HepG2 (cell line): ENCODE results near the gene GNAI2. TPM values are rescaled to one million over a fixed set of nuclear protein-coding genes. Genes with fewer than 3 reads are reported as not detected.

ENCODE experiments used
- AKAP8 ChIP-seq: sonication (generic); formaldehyde crosslinking; IDR thresholded peaks from 2 replicates; pipeline ENCODE4 v1.5.1; 2020; ENCODE audit warnings: mild to moderate bottlenecking, missing genetic modification reagents
- DNMT3B ChIP-seq: conservative IDR thresholded peaks from 2 replicates; pipeline ENCODE4 v1.6.1; 2016; ENCODE audit warnings: missing biosample characterization, control low read depth
- GTF2F1 ChIP-seq: fragments of 150-350 bp; IDR thresholded peaks from 2 replicates; pipeline ENCODE4 v1.6.1; 2014; ENCODE audit warnings: low read length
- KDM3A ChIP-seq: IDR thresholded peaks from 2 replicates; pipeline ENCODE4 v1.6.1; 2018; ENCODE audit warnings: low read depth, missing compliant biosample characterization
- MAFK ChIP-seq, 2 experiments: IDR thresholded peaks in 1 of 2; conservative IDR thresholded peaks in 1 of 2; 2 replicates each; pipeline ENCODE4 v1.6.1; 2011; ENCODE audit warnings: improper control_type of control experiment in 2 of 2, low read length in 2 of 2
- NCOA1 ChIP-seq: sonication (generic); formaldehyde crosslinking; IDR thresholded peaks from 2 replicates; pipeline ENCODE4 v1.9.0; 2021; ENCODE audit warnings: missing genetic modification reagents
- NKX3-1 ChIP-seq: sonication (generic); formaldehyde crosslinking; IDR thresholded peaks from 2 replicates; pipeline ENCODE4 v1.5.0; 2020; ENCODE audit warnings: missing genetic modification reagents
- NR2F1 ChIP-seq, 2 experiments: fragments of 450-650 bp in 1 of 2; formaldehyde crosslinking in 1 of 2; IDR thresholded peaks; 2 replicates each; pipeline versions ENCODE4 v1.5.0 to v1.6.1; 2016 to 2020; ENCODE audit warnings: mild to moderate bottlenecking in 1 of 2, missing compliant biosample characterization in 1 of 2, missing genetic modification reagents in 1 of 2, moderate library complexity in 1 of 2
- PATZ1 ChIP-seq: sonication (generic); formaldehyde crosslinking; IDR thresholded peaks from 2 replicates; pipeline ENCODE4 v1.4.0; 2020; ENCODE audit warnings: missing genetic modification reagents
- PCBP2 ChIP-seq: fragments of 200-400 bp; formaldehyde crosslinking; optimal IDR thresholded peaks from 2 replicates; pipeline ENCODE3; 2018; ENCODE audit warnings: low read length, low read depth; ENCODE audit not compliant: poor library complexity, severe bottlenecking
- RXRA ChIP-seq: sonication (generic); formaldehyde crosslinking; IDR thresholded peaks from 2 replicates; pipeline ENCODE4 v1.5.1; 2020; ENCODE audit warnings: missing genetic modification reagents
- TEAD3 ChIP-seq: optimal IDR thresholded peaks from 2 replicates; pipeline ENCODE3; 2016; ENCODE audit warnings: borderline replicate concordance
- THAP11 ChIP-seq: IDR thresholded peaks from 2 replicates; pipeline ENCODE4 v1.6.1; 2016; ENCODE audit warnings: missing biosample characterization, missing genetic modification reagents
- ZNF160 ChIP-seq: sonication (generic); formaldehyde crosslinking; IDR thresholded peaks from 2 replicates; pipeline ENCODE4 v1.8.0; 2022; ENCODE audit warnings: mild to moderate bottlenecking, inconsistent platforms, missing genetic modification reagents
- ZNF317 ChIP-seq: sonication (generic); formaldehyde crosslinking; IDR thresholded peaks from 2 replicates; pipeline ENCODE4 v1.5.0; 2020; ENCODE audit warnings: mild to moderate bottlenecking, missing genetic modification reagents
- ZNF430 ChIP-seq: sonication (generic); formaldehyde crosslinking; IDR thresholded peaks from 2 replicates; pipeline ENCODE4 v1.9.0; 2021; ENCODE audit warnings: mild to moderate bottlenecking, missing genetic modification reagents
- ZNF557 ChIP-seq: sonication (generic); formaldehyde crosslinking; IDR thresholded peaks from 2 replicates; pipeline ENCODE4 v1.4.0; 2020; ENCODE audit warnings: missing genetic modification reagents
- ZNF775 ChIP-seq: sonication (generic); formaldehyde crosslinking; IDR thresholded peaks from 2 replicates; pipeline ENCODE4 v1.4.0; 2020; ENCODE audit warnings: missing genetic modification reagents, mild to moderate bottlenecking, moderate library complexity, borderline replicate concordance
- ZNF776 ChIP-seq: sonication (generic); formaldehyde crosslinking; IDR thresholded peaks from 2 replicates; pipeline ENCODE4 v1.4.0; 2020; ENCODE audit warnings: mild to moderate bottlenecking, missing genetic modification reagents
- polyA plus RNA-seq, 8 experiments: library from polyadenylated mRNA; depleted of rRNA in 3 of 8; stranded (reverse) in 7 of 8; unstranded in 1 of 8; fragments of >200 nt; fragmentation: Illumina TruSeq in 4 of 8; extraction: Trizol in 4 of 8; gene quantifications; 2 replicates each; pipeline versions ENCODE4 v1.2.1 to v1.2.3, GENCODE V29; 2011 to 2016; ENCODE audit warnings: low read depth in 4 of 8, missing spikeins in 1 of 8, mixed read lengths in 1 of 8; ENCODE audit not compliant: insufficient read depth in 1 of 8
- total RNA-seq, 5 experiments: library from RNA; depleted of rRNA; stranded (reverse); fragments of >200 nt; fragmentation: Illumina TruSeq; extraction: Trizol; gene quantifications; 2 replicates each; pipeline ENCODE4 v1.2.3, GENCODE V29; 2016; ENCODE audit warnings: low read depth in 1 of 5
- TF ChIP-seq, protein P1 (sequence below): sonication (generic); formaldehyde crosslinking; IDR thresholded peaks from 2 replicates; pipeline ENCODE4 v1.5.1; 2020; ENCODE audit warnings: missing genetic modification reagents, mild to moderate bottlenecking, borderline replicate concordance
- TF ChIP-seq, protein P2 (sequence below): sonication (generic); formaldehyde crosslinking; IDR thresholded peaks from 2 replicates; pipeline ENCODE4 v1.4.0; 2020; ENCODE audit warnings: mild to moderate bottlenecking, missing genetic modification reagents, borderline replicate concordance

Gene GNAI2
- total and polyA plus RNA-seq, 2 of the 13 experiments (the other 11 are each of a cell fraction or from before 2014, with no cell fraction given), result 51.1 to 66.2 TPM

DNA sequence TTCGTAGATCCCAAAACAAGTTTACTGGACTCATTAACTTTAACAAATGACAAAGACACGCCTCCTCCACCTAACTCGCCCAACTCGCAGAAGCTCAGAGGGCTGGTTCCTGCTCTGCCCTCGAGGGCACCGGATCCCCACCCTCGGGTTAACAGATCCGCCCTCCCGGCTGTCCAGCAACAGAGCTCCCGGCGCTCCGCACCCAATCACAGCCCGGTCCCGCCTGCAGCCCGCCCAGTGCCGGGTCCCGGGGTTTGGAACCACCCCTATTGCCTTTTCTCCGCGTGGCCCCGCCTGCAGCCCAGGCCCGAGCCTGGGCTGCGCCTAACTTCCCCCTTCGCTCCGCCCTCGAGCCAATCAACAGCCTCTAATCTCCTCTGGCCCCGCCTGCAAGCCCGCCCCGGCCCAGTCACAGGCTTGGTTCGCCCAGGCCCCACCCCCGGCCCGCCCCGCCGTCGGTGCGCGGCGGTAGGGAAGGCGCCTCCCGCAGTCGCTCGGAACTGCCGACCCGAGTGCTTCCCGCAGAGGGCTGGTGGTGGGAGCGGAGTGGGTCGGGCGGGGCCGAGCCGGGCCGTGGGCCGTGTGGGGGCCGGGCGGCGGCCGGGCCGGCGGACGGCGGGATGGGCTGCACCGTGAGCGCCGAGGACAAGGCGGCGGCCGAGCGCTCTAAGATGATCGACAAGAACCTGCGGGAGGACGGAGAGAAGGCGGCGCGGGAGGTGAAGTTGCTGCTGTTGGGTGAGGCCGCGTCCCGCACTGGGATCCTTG lies at the start of gene GNAI2 (continued):
- TF ChIP-seq PATZ1 (CRISPR knock-in tag) (peak; percentile 35; the same call in 1 of the 2 replicates), AKAP8 (CRISPR knock-in tag) (no peak), ZNF430 (CRISPR knock-in tag) (0 out of 2 replicates have a peak, but pooled peaks have one; percentile 17), MAFK (conservative IDR thresholded peaks at IDR 0.05 in 1 of 2, IDR thresholded peaks at IDR 0.05 in 1 of 2; ENCODE audit: low read length in 2 of 2) (peak in 1 of 2 experiments; percentile 76; a peak in 2 of 4 replicates), ZNF775 (CRISPR knock-in tag) (no peak), NR2F1 (CRISPR knock-in tag; IDR thresholded peaks at IDR 0.05) (no peak), ZNF317 (CRISPR knock-in tag) (no peak), ZNF160 (CRISPR knock-in tag) (no peak), KDM3A (CRISPR knock-in tag) (no peak), GTF2F1 (no peak), ZNF776 (CRISPR knock-in tag) (no peak; the same call in 1 of the 2 replicates), THAP11 (CRISPR knock-in tag) (peak; percentile 30; the same call in 1 of the 2 replicates), DNMT3B (CRISPR knock-in tag) (no peak), PCBP2 (no peak), ZNF557 (CRISPR knock-in tag) (no peak), NCOA1 (CRISPR knock-in tag) (no peak), TEAD3 (CRISPR knock-in tag) (no peak), RXRA (CRISPR knock-in tag) (no peak), NKX3-1 (CRISPR knock-in tag) (no peak)
- TF ChIP-seq, protein P1, sequence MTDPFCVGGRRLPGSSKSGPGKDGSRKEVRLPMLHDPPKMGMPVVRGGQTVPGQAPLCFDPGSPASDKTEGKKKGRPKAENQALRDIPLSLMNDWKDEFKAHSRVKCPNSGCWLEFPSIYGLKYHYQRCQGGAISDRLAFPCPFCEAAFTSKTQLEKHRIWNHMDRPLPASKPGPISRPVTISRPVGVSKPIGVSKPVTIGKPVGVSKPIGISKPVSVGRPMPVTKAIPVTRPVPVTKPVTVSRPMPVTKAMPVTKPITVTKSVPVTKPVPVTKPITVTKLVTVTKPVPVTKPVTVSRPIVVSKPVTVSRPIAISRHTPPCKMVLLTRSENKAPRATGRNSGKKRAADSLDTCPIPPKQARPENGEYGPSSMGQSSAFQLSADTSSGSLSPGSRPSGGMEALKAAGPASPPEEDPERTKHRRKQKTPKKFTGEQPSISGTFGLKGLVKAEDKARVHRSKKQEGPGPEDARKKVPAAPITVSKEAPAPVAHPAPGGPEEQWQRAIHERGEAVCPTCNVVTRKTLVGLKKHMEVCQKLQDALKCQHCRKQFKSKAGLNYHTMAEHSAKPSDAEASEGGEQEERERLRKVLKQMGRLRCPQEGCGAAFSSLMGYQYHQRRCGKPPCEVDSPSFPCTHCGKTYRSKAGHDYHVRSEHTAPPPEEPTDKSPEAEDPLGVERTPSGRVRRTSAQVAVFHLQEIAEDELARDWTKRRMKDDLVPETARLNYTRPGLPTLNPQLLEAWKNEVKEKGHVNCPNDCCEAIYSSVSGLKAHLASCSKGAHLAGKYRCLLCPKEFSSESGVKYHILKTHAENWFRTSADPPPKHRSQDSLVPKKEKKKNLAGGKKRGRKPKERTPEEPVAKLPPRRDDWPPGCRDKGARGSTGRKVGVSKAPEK, result no peak
- TF ChIP-seq, protein P2, sequence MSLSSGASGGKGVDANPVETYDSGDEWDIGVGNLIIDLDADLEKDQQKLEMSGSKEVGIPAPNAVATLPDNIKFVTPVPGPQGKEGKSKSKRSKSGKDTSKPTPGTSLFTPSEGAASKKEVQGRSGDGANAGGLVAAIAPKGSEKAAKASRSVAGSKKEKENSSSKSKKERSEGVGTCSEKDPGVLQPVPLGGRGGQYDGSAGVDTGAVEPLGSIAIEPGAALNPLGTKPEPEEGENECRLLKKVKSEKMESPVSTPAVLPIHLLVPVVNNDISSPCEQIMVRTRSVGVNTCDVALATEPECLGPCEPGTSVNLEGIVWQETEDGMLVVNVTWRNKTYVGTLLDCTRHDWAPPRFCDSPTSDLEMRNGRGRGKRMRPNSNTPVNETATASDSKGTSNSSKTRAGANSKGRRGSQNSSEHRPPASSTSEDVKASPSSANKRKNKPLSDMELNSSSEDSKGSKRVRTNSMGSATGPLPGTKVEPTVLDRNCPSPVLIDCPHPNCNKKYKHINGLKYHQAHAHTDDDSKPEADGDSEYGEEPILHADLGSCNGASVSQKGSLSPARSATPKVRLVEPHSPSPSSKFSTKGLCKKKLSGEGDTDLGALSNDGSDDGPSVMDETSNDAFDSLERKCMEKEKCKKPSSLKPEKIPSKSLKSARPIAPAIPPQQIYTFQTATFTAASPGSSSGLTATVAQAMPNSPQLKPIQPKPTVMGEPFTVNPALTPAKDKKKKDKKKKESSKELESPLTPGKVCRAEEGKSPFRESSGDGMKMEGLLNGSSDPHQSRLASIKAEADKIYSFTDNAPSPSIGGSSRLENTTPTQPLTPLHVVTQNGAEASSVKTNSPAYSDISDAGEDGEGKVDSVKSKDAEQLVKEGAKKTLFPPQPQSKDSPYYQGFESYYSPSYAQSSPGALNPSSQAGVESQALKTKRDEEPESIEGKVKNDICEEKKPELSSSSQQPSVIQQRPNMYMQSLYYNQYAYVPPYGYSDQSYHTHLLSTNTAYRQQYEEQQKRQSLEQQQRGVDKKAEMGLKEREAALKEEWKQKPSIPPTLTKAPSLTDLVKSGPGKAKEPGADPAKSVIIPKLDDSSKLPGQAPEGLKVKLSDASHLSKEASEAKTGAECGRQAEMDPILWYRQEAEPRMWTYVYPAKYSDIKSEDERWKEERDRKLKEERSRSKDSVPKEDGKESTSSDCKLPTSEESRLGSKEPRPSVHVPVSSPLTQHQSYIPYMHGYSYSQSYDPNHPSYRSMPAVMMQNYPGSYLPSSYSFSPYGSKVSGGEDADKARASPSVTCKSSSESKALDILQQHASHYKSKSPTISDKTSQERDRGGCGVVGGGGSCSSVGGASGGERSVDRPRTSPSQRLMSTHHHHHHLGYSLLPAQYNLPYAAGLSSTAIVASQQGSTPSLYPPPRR (CRISPR knock-in tag), result no peak
